HG03175 (cell line): ENCODE measurements around the gene EPHB3.

Source experiments
- ATAC-seq: cut with Tn5 transposase; IDR thresholded peaks from one replicate; pipeline ENCODE4 v1.9.1; 2021; ENCODE audit warnings: mild to moderate bottlenecking, moderate library complexity; ENCODE audit not compliant: unreplicated experiment

Gene EPHB3

DNA sequence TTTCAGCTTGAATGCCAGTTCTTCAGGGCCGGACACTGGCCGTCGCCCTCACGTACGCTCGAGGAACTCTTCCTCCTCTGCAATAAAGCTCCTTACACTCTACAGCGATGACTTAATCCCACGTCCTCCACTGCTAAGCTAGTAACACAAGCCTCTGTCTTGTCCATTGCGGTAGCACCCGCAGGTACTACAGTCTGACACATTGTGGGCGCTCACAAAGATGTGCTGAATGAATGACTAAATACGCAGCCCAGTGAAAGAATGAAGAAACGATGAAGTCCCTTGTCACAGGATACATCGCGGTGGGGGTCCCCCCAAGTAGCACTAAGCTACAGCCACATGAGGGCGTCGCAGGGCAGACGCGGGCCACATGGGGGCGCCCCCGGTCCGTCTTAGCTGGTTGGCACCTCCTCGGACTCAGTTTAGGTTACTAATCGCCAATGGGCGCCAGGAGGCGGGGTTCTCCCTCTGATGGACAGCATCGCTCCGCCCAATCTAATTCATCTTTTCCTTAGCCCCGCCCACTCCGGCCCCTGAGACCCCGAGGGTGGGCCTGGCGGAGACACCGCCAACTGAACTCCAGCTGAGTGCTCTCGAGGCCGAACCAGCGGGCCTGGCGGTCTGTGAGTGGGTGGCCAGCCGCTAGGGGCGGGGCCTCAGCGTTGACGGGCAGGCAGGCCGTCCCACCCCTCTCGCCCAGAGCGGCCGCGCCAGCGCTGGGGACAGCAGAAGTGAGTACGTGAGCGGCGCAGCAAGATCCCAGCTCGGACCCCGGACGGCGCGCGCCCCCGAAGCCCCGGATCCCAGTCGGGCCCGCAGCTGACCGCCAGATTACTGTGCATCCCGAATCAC is at the start of gene EPHB3:
Gene EPHB3 (plus strand): TSS at position 725 of the 852 bp plus-strand sequence. CDS start 451 bp downstream, outside the sequence.
- ATAC-seq = peak; percentile 85

DNA sequence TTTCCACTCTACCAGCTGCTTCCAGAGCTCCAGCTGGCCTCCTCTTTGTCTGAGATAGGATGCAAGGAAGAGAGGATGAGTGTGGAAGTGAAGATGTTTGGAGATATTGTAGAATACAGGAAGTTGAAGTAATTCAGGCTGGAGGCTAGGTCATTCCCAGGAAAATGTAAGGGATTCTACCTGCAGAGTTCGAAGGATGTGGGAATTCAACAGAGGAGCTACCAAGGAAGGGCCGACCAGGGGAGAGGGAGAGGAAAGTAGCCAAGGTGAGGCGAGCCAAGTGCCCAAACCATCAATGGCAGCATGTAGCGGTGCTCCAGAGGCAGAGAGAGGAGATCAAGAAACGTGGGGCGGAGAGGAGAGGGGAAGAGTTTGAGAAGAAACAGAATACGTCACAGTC is 49.0 kb upstream of the EPHB3 start:
- ATAC-seq = no peak

DNA sequence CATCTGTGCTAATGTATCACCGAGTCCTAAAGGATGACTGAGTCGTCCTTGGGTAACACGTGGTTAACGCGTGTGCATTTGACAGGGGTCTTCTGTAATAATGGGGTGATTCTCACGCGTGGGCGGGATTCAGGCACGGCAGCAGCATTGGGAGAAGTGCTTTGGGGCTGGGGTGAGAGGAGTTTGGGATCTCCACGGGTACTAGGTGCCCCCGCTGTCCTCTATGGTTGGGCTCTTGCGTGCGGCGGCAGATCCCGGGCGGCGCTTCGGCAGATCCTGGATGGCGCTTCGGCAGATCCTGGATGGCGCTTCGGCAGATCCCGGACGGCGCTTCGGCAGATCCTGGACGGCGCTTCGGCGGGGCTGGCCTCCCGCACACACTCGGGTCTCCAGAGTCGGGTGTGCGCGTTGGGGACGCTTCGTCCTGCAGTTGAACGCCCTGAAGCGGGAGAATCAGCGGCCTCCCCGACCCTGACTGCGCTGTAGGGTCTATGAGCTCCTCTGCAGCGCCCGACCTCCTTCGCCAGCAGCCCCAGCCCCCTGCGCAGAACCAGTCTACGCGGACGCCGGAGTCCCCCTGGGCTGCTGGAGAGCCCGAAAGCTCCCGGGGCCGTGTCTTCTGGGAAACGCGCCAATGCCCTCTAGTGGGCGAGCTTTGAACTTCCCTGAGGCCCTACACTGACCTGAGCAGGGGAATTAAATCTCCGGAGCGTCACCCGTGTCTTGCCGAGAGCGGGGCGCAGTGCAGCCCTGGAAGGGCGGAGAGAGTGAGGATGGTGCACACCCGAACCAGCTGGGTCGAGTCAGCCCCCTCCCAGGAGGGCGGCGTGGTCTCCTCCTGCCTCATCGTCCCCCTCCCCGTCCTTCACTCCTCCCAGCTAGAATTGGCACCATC is 48.1 kb upstream of the EPHB3 start:
- peak; percentile 88 for ATAC-seq

DNA sequence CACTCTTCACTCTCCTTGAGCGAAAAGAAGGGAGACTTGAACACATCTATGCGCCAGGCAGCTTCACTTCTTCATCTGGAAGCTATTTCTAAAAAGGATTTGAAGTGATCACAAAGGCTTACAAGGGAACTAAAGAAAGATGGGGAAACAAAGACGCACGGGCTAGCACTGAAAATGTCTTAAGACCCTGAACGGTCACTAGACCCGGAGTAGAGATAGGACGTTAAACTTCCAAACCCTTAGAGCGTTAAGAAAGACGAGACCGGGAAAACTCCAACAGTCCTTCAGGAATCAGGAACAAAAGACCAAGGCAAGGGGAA is 47.5 kb upstream of the EPHB3 start:
- ATAC-seq = no peak

DNA sequence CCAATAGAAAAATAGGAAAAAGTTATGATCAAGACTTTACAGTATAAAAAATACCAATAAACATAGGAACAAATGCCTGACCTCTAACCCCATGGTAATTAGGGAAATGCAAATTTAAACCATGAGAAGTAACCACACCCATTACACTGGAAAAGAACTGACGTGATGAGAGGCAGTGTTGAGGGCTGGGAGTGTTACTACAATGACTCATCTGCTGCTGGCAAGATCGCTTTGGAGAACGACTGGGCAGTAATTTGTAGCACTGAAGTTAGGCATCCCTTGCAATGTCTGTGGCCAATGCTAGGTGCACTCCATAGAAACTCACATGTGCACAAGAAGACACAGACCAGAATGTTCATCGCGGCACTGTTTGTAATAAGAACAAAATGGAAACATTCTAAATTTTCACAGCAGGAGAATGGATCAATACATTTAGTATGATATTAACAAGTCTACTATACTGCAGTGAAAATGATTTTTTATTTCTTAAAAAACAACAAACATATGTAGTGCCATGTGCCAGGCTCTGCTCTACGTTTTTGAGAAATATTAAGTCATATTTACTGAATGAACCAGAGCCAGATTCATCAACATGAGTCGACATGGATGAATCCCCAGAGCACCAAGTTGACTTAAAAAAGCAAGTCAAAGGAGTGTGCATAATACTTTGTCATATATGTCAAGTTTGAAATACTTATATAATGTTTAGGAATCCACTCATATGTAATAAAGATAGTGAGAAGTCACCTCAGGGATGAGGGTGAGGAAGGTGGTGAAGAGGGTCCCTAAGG is 37.6 kb upstream of the EPHB3 start:
- ATAC-seq = no peak

DNA sequence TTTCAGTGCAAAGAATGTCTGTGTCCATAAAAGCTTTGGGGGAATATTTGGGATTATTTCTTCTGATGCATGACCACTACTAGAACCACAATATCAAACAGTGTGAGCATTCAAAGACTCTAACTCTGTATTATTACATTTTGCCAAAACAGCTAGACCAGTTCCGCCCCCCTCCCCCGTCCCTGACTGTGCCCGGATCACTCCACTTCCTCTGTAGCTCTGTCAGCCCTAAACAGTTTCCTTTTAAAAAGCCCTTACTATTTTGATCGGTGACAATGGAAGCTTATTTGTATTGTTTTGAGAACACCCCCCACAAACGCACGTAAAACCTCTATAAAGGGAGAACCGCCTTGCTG is 36.6 kb upstream of the EPHB3 start:
- ATAC-seq = no peak

DNA sequence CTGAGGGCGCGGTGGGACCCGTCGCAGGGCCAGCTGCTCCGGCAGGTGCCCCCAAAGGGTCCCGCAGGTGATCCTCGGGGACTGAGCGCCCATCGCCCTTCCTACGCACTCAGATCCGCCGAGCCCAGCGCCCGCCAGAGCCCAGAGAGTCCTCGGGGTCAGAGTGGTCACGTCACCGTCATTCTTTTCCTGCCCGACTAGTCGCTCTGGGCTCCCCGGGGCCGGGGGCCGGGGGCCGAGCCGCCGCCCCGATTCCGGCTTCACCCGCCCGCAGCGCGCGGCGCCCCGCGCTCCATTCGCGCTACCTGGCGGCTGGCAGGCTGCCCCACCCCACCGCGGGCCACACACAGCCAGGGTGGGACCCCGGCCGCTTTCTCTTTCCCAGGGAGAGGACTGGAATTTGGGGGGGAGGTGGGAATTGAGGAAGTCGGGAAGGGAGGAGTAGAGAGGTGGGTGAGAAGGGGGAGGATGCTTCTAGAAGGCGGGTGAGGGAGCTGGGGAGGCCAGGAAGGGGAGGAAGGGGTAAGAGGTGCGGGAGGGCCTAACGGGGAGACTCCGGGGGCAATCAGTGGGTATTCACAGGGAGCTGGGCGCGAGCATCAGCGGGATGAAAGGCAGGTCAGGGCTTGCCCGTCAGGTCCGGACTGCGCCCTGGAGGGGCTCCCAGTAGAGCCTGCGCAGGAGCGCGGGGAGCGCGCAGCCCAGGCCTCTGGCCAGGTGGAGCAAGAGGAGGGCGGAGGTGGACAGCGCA is 36.1 kb upstream of the EPHB3 start:
- ATAC-seq = no peak

DNA sequence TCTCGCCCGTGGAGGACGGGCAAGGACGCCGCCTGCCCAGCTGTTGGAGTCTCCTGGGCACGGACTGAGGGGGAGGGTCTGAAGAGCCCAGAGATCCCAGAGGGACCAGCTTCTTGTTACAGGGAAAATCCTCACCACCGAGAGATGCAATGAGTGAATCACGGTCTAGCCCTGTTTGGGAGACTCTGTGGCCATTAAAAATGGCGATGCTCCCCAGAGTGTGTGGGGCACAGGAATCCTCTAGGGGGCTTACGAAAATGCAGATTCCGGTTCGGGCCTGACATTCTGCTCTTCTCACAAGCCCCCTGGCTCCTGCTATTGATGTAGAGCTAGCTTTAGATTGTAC is 35.5 kb upstream of the EPHB3 start:
- no peak for ATAC-seq

DNA sequence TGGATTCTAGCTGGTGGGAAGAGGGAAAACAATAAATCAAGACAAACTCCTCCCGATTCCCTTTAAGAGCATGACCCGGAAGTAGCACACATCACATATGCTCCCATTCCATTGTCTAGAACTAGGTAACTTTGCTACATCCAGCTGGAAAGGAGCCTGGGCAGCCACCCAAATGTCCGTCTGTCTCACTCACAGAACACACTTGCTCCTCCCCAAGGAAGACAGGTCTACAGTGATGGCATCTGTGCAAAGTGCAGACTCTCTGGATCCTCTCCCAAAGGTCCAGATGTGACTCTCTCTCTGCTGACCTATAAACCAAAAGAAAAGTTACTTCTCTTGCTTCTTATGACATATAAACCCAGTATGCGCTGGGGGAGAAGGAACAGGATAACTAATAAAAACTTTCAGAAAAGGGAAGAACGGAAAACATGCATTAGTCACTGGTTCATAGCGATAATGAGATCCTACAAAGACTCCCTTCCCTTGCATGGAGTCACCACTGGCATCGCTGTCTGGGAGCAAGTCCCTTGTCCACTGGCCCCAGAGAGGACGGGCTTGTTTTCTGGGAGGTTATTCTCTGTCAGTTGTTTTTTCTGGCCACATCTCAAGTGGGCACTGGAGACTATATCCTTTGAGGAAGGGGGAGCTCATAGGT is 29.8 kb upstream of the EPHB3 start:
- ATAC-seq = no peak

DNA sequence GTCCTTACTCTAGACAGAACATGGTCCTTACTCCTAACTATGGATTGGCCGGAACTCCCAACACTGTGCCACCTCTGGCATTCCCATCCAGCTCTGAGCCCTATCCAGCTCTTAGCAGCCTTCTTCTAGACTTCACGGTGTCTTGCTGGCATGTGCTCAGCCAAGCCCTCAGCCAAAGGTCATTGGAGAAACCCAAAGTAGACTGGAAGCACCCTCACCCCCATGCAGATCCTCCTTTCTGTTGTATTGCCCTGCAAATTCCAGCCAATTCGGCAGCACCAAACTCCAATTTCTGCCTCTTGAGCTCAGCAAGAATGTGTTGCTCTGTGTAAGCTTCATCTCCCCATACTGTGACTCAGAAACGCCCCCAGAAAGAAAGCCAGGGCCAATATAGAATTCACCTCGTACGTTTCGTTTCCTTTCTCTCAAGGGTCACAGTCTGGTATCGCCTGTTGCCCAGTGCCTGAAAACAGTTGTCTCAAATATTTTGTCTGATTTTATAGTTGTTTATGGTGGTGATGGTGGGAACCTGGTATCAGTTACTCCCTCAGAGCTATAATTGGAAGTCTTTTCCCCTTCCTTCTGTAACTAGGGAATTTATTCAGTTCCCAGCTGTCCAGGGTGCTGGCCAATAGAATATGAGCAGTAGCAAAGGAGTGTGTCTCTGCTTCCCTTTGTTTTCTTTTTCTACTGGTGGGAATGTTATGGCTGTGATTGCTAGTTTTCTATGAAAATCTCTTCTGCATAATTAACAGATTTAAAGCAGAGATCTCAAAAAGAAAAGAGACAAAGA is 28.4 kb upstream of the EPHB3 start:
- no peak for ATAC-seq

DNA sequence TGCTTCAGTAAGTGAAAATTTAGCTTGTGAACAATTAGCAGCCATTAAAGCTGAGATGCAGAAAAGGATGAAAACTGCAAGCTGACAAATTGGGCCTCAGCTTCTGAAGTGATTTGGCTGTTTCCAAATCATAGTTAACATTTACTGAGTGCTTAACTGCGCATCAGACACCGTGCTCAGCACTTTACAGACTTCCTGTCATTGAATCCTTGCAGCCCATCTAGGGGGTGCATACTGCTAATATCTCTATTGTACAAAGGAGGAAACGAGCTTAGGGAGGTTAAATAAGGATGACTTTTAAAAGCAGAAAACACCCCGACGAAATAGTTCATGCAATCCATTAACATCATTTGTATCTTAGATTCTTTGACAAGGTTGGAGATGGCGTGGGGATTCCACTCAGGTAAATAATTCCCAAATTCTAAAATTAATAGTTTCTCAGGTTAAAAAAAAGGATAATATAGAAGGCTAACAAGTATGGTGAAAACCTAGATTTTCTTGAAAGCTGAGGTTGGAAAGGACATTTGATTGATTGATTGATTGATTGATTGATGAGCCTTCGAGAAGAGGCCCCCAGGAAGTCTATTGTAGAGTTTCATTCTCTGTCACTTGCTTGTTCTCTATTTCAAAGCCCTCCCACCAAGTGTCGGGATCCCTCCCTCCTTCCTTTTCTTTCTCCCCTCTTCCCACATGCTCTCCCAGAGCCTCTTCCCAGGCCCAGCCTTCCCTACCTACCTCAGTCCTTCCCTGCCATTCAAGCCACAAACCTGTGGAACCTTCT is 23.5 kb upstream of the EPHB3 start:
- no peak for ATAC-seq

DNA sequence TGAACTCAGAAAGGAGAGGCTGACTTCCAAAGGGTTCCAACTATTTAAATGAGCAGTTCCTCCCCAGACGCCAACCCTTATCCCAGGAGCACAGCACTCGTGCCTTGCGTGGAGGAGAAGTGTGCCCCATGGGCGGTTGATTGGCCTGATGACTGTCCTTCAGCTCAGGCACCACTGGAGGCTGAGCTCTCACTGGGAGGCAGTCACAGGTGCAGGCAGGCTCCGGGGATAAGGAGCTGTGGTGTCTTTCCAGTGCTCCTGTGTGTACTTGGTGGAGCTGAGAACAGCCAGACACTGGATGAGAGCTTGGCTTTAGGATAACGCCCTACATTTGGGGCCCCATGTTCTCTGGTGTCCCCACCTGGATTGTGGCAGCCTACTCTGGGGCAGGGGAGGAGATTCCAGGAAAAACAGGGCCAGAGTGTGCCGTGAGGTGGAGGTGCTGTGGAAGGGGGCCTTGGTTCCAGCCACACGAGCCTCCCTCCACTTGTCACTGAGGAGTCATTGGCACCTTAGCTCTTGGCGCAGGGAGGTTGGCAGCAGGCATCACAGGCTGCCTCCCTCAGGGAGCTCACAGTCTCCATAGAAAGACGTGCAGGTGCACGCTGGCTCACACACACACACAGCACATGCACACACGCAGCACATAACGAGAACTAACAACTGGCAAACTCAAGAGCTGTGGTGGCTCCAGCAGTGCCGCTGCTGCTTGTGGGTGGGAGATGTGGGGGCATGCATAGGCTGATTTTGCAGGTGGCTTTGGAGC is 22.7 kb upstream of the EPHB3 start:
- no peak for ATAC-seq

DNA sequence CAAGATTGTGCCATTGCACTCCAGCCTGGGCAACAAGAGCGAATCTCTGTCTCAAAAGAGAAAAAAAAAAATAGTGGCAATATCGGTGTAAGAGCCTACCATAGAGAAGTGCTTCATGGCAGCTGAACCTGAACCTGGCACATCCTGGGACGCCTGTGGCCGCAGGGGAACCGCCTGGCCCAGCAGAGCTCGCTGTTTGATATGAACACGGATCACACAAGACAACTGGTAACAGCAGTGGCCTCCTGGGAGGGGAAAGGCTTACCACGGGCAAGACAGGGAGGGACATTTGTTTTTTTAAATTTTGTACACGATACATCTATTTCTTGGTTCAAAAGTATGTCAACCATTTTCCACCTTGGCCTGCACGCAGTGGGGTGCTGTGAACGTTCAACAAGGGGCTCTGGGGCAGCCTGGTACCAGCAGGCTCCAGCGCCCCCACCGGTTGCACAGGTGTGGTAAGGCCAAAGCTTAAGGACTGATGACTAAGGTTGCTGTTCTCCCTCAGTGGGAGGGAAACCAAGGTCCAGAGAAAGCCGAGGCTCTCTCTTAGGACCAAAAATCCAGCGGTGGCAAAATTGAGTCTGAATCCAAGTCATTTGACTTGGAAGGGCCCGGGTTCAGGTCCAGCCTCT is 21.7 kb upstream of the EPHB3 start:
- ATAC-seq = no peak

DNA sequence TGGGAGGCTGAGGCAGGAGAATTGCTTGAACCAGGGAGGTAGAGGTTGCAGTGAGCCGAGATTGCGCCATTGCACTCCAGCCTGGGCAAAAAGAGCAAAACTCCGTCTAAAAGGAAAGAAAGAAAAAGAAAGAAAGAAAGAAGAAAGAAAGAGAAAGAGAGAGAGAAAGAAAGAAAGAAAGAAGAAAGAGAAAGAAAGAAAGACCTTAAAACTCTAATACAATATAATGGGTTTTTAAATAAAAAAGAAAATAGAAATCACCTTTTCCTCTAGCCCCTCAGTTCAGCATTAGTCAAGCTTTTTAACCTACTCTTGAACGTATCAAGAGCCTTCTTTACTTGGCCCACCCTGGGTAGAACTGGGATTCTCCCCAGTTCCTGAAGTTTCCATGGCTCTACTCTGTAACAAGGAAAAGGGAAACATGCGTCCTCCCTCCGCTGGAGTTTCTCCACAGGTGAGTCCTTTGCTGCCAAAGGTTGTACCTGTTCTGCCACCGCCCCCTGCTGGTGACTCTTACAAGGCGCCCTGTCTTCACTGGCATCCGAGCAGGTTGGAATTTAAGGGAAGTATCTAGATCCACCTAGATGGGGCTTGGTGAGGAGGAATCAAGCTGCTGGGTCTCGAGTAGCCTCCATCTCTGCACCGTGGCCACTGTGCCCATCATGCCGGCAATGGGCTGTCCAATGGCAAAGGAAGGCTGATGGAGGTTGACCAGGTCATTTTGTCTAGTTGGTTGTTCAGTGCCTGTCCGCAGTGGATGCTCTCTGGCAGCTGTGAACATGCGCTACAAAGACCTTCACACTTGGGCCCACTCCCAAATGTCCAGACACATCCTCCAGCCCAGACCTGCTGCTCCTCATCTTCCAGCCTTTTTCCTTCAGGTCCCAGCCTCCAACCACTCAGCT is 20.6 kb upstream of the EPHB3 start:
- ATAC-seq = no peak

DNA sequence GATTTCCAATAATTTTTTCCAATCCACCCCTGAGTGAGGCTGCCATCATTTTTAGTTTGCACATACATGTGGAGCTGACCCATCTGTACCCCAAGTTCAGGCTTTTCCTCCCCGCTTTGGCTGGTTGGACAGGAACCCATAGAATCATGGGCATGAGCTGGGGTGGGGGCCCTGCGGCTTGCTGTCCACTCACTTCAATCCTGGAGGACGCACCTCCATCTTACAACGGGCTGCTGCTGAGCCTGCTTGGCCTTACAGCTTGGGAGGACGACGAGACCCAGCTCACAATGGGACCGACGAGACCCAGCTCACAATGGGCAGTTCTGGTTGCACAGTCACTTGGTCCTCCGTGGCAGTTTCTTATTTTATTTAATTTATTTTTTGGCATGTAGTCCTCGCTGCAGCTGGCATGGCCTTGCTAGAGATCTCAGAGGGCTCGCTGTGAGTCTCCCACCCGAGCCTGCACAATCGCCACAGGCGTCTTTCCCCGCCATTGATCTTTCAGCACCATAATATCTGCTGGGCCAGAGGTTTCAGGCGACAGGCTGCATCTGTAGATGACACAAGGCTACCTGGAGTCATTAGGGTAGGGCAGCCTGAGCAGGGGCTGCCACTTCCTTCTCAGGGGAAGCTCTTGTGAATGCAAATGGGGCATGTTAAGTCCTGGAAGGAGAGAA is 19.6 kb upstream of the EPHB3 start:
- ATAC-seq = no peak

DNA sequence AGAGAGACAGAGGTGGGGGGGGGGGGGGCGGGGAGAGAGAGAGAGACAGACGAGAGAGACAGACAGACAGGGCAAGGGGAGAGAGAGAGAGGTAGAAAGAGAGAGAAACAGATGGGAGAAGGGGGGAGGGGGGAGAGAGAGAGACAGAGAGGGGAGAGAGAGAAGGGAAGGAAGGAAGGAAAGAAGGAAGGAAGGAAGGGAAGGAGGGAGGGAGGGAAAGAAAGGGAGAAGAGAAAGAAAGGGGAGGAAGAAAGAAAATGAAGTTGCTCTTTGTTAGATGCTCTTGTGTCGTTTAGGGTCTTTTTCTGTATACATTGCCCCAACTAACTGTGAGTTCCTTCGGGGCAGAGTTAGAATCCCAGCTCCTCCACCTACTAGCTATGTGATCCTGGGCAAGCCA is 19.0 kb upstream of the EPHB3 start:
- no peak for ATAC-seq
